K562 (cell line): ENCODE measurements around the gene KCNF1. TPM values are rescaled to one million over a fixed set of nuclear protein-coding genes. Genes with fewer than 3 reads are reported as not detected.

ENCODE experiments used
- ATAC-seq: fragments of 200-7000 bp; cut with Tn5 transposase; 3 replicates; pipeline ENCODE4 v1.9.1; 2020; ENCODE audit warnings: moderate library complexity
- BruUV-seq: library from RNA; stranded (reverse); fragments of 400-500 nt; replicated peaks from 2 replicates; lab custom pipeline; 2021; lab: Mats Ljungman, UMichigan
- CTCF ChIA-PET: fragments of 300-600 bp; formaldehyde crosslinking; extraction: SDS; loops from one replicate; lab custom pipeline; 2021; ENCODE audit warnings: low intra/inter-chr PET ratio; lab: Yijun Ruan, JAX
- POLR2A ChIA-PET: fragments of 300-600, 350-650 bp; sonication (Branson Sonifier 250); formaldehyde crosslinking; extraction: SDS; loops from one replicate; lab custom pipeline; 2021; ENCODE audit warnings: antibody characterized with exemption, inconsistent platforms; lab: Yijun Ruan, JAX
- DNase-seq, 4 experiments: peaks; one replicate each; pipeline versions ENCODE4 v3.0.0 to v3.0.0-alpha.2; 2011 to 2018; ENCODE audit warnings: low spot score in 3 of 4, mixed read lengths in 3 of 4; ENCODE audit errors: extremely low read depth in 1 of 4
- FAIRE-seq: peaks from 2 replicates; lab custom pipeline; 2011; peaks lifted over from hg19 to GRCh38; lab: Jason Lieb, UNC
- H2AFZ ChIP-seq: 2 replicates; pipeline ENCODE4 v1.6.0; 2011; ENCODE audit warnings: low read depth, low read length, control low read depth, inconsistent platforms
- H3K27ac ChIP-seq: fragments of 200-600 bp; 3 replicates; pipeline ENCODE4 v1.8.0; 2011; ENCODE audit warnings: low read depth, mild to moderate bottlenecking, control low read depth, inconsistent platforms, low read length, moderate library complexity, mixed read lengths; ENCODE audit errors: extremely low read depth
- H3K27me3 ChIP-seq, 2 experiments: fragments of 300-600 bp in 1 of 2; 2 replicates in 1 of 2; 3 replicates in 1 of 2; pipeline versions ENCODE4 v1.6.0 to v1.8.0; 2011; ENCODE audit warnings: inconsistent platforms in 2 of 2, low read length in 2 of 2, mild to moderate bottlenecking in 1 of 2, mixed read lengths in 1 of 2, moderate library complexity in 1 of 2; ENCODE audit not compliant: control insufficient read depth in 2 of 2, insufficient read depth in 2 of 2
- H3K36me3 ChIP-seq: fragments of 300-600 bp; 3 replicates; pipeline ENCODE4 v1.8.0; 2011; ENCODE audit warnings: mild to moderate bottlenecking, low read length, inconsistent platforms; ENCODE audit not compliant: control insufficient read depth, insufficient read depth
- H3K4me1 ChIP-seq, 2 experiments: fragments of 200-600 bp in 1 of 2; replicated peaks in 1 of 2; 2 replicates in 1 of 2; 3 replicates in 1 of 2; pipeline versions ENCODE4 v1.5.1 to v1.8.0; 2011; ENCODE audit warnings: inconsistent platforms in 2 of 2, low read length in 2 of 2, mild to moderate bottlenecking in 1 of 2, mixed read lengths in 1 of 2, moderate library complexity in 1 of 2; ENCODE audit not compliant: control insufficient read depth in 2 of 2, insufficient read depth in 2 of 2
- H3K4me2 ChIP-seq: 2 replicates; pipeline ENCODE4 v1.6.1; 2011; ENCODE audit warnings: low read length, control low read depth, inconsistent platforms, mixed read lengths; ENCODE audit not compliant: insufficient read depth
- H3K4me3 ChIP-seq: fragments of 200-600 bp; sonication (generic), shearing (Covaris generic); 2 replicates; pipeline ENCODE4 v1.5.1; 2016; ENCODE audit warnings: control low read depth, inconsistent platforms
- H3K79me2 ChIP-seq: fragments of 200-600 bp; 3 replicates; pipeline ENCODE4 v1.8.0; 2011; ENCODE audit warnings: low read length, inconsistent platforms; ENCODE audit not compliant: control insufficient read depth, insufficient read depth
- H3K9ac ChIP-seq, 2 experiments: 2 replicates each; pipeline versions ENCODE4 v1.6.0 to v1.6.1; 2011; ENCODE audit warnings: low read depth in 2 of 2, low read length in 2 of 2, control low read depth in 1 of 2, inconsistent platforms in 1 of 2, mild to moderate bottlenecking in 1 of 2, mixed read lengths in 1 of 2; ENCODE audit not compliant: insufficient read depth in 1 of 2
- H3K9me1 ChIP-seq: one replicate; pipeline ENCODE4 v1.6.0; 2011; ENCODE audit warnings: inconsistent platforms, mild to moderate bottlenecking, low read length, moderate library complexity; ENCODE audit not compliant: control insufficient read depth, insufficient read depth
- H3K9me3 ChIP-seq: replicated peaks from 2 replicates; pipeline ENCODE4 v1.5.1; 2011; ENCODE audit warnings: low read depth, low read length, inconsistent platforms; ENCODE audit not compliant: control insufficient read depth, insufficient read depth
- H4K20me1 ChIP-seq: replicated peaks from 2 replicates; pipeline ENCODE4 v1.6.1; 2011; ENCODE audit warnings: low read length, inconsistent platforms, mixed read lengths; ENCODE audit not compliant: control insufficient read depth, insufficient read depth
- CHD2 ChIP-seq: IDR thresholded peaks from 2 replicates; pipeline ENCODE4 v1.6.1; 2011; ENCODE audit warnings: low read depth, low read length
- KDM2B ChIP-seq: fragments of 250-450 bp; sonication (Bioruptor Pico); IDR thresholded peaks from 2 replicates; pipeline ENCODE4 v1.8.0; 2021; ENCODE audit warnings: mild to moderate bottlenecking, moderate library complexity
- PKNOX1 ChIP-seq: fragments of 450-650 bp; IDR thresholded peaks from 2 replicates; pipeline ENCODE4 v1.6.1; 2016
- ZNF347 ChIP-seq: fragments of 450-650 bp; formaldehyde crosslinking; IDR thresholded peaks from 2 replicates; pipeline ENCODE4 v1.4.0; 2020; ENCODE audit warnings: low read depth, mild to moderate bottlenecking, moderate library complexity
- WGBS: fragments of 100-300 bp; shearing (Covaris generic); methylation state at CpG from one replicate; pipeline ENCODE4 v1.1.6; 2016; ENCODE audit warnings: low coverage, mixed read lengths; ENCODE audit not compliant: insufficient coverage; ENCODE audit errors: missing lambda C conversion rate; 5-methylcytosine and 5-hydroxymethylcytosine counted together
- in situ Hi-C: fragments of 300-500 bp; cut with MboI; formaldehyde crosslinking; loops from 4 replicates; pipeline ENCODE4 v1.15.0; 2018; ENCODE audit warnings: inconsistent platforms, mixed read lengths
- intact Hi-C: fragments of 100-400 bp; cut with micrococcal nuclease; formaldehyde crosslinking; loops from 2 replicates; pipeline ENCODE4 v1.14.2; 2022
- polyA plus RNA-seq, 8 experiments: library from polyadenylated mRNA; depleted of rRNA in 4 of 8; stranded (reverse) in 5 of 8; unstranded in 3 of 8; fragments of >200 nt; fragmentation: Nextera tagmentation in 2 of 8; fragmentation: Illumina TruSeq in 1 of 8; extraction: Ambion mirVana in 2 of 8; extraction: Trizol in 1 of 8; gene quantifications; 2 replicates each; pipeline versions ENCODE4 v1.2.1 to v1.2.3, GENCODE V29; 2011 to 2014; ENCODE audit warnings: inconsistent platforms in 1 of 8, missing spikeins in 1 of 8
- total RNA-seq, 7 experiments: library from RNA; depleted of rRNA in 6 of 7; stranded (reverse); fragments of >200 nt in 6 of 7; fragmentation: Illumina TruSeq in 2 of 7; extraction: Trizol in 2 of 7; gene quantifications; 2 replicates each; pipeline versions ENCODE4 v1.2.1 to v1.2.3, GENCODE V29; 2011 to 2021; ENCODE audit warnings: low replicate concordance in 1 of 7

The KCNF1 gene
- total and polyA plus RNA-seq, 9 of the 15 experiments (the other 6 are each of a cell fraction or from before 2014, with no cell fraction given), result not detected

- Histone ChIP-seq H3K9me3 (no peaks in the 10 kb centered on the region), H3K4me3 (no peak overlapping the region), H3K27me3 (peaks cover 20 to 52% of the 10 kb centered on the region in 2 experiments), H3K27ac (no peak overlapping the region), H3K36me3 (no peaks in the 10 kb centered on the region), H3K9ac (no peak overlapping the region), H3K79me2 (no peaks in the 10 kb centered on the region), H3K4me1 (peaks cover 0 to 4% of the 10 kb centered on the region in 2 experiments; a peak in 3 of 5 replicates), H3K4me2 (no peak overlapping the region), H2AFZ (no peak overlapping the region)
- no peak for DNase-seq
- no TSS peak for BruUV-seq
- ATAC-seq, result no peak
- in situ Hi-C loops, result no loop called here
- CTCF ChIA-PET, result no interaction called here
- no peak for FAIRE-seq
- 11% methylated on average over 9 of the region's 9 CpGs for WGBS
- no peak for TF ChIP-seq KDM2B (CRISPR knock-in tag)
- TF ChIP-seq PKNOX1, result no peak
- no peak for TF ChIP-seq ZNF347 (CRISPR knock-in tag)
- TF ChIP-seq CHD2, result no peak
- TF ChIP-seq, all 486 proteins: peak for 0
- Histone ChIP-seq H4K20me1 (no peaks in the 10 kb centered on the region), H3K9me1 (no peaks in the 10 kb centered on the region)
- intact Hi-C loops, result no loop called here
- POLR2A ChIA-PET, result no interaction called here
These were observed 32.6 kb upstream of the KCNF1 start for GRCh38 chr2:10879159-10879558.
